Right lobe of liver (tissue), 6 donors: Measurements from ENCODE around the gene DICER1. TPM values are rescaled to one million over a fixed set of nuclear protein-coding genes. Genes with fewer than 3 reads are reported as not detected.

Source experiments
- ATAC-seq, 4 donors: fragments of 200-7000 bp; cut with Tn5 transposase; one replicate each; pipeline ENCODE4 v1.9.1; 2020; ENCODE audit warnings: mild to moderate bottlenecking in 4 of 4, moderate library complexity in 4 of 4
- DNase-seq, 3 donors: peaks; one replicate each; pipeline ENCODE4 v3.0.0-alpha.2; 2020
- H3K27ac ChIP-seq, 3 donors: fragments of 200-600 bp; one replicate each; pipeline ENCODE4 v1.8.0; 2022
- H3K27me3 ChIP-seq, 2 donors: fragments of 200-600 bp; one replicate each; pipeline ENCODE4 v1.8.0; 2022
- H3K36me3 ChIP-seq, 4 donors: fragments of 200-600 bp; sonication (generic) in 1 of 4; one replicate each; pipeline versions ENCODE4 v1.5.1 to v1.8.0; 2017 to 2022; ENCODE audit warnings: control low read depth in 1 of 4
- H3K4me1 ChIP-seq, 4 donors: fragments of 200-600 bp; sonication (generic) in 1 of 4; one replicate each; pipeline versions ENCODE4 v1.5.1 to v1.8.0; 2017 to 2022; ENCODE audit warnings: control low read depth in 1 of 4
- H3K4me3 ChIP-seq, 3 donors: fragments of 200-600 bp; one replicate each; pipeline ENCODE4 v1.8.0; 2022
- H3K9me3 ChIP-seq, 4 donors: fragments of 200-600 bp; sonication (generic) in 1 of 4; one replicate each; pipeline versions ENCODE4 v1.5.1 to v1.8.0; 2017 to 2022; ENCODE audit warnings: control low read depth in 1 of 4
- CTCF ChIP-seq, 4 donors: fragments of 200-600 bp in 3 of 4; fragments of 450-650 bp in 1 of 4; IDR thresholded peaks; one replicate each; pipeline versions ENCODE4 v1.5.1 to v1.8.0; 2016 to 2022; ENCODE audit warnings: antibody characterized with exemption in 4 of 4, mild to moderate bottlenecking in 2 of 4
- POLR2A ChIP-seq: fragments of 450-650 bp; IDR thresholded peaks from one replicate; pipeline ENCODE4 v1.6.1; 2017; ENCODE audit warnings: antibody characterized with exemption, mild to moderate bottlenecking
- WGBS: methylation state at CpG from one replicate; pipeline ENCODE4 v1.1.6; 2018; ENCODE audit warnings: low coverage, low lambda C conversion rate; ENCODE audit not compliant: insufficient coverage; ENCODE audit errors: missing lambda C conversion rate; 5-methylcytosine and 5-hydroxymethylcytosine counted together
- intact Hi-C, 2 donors: fragments of 100-400 bp; cut with DNase I; formaldehyde crosslinking; loops; one replicate each; pipeline versions ENCODE4 v1.11.2 to v1.14.1; 2022
- total RNA-seq, 6 experiments: library from RNA; depleted of rRNA in 2 of 6; stranded (reverse); fragments of >200 nt in 2 of 6; fragmentation: NEBNext Ultra II Directional in 3 of 6; extraction: Animal tissue kit (Norgen Biotek cat#: 25700) in 3 of 6; gene quantifications; one replicate each; pipeline versions ENCODE4 v1.1.0 to v1.2.4, GENCODE V29; 2016 to 2023
- donor health status: DM: no; HTN: yes; CAD: no.
- donor health status: DM: no; HTN: no; CAD: no.
- donor health status: DM: no; HTN: no; CAD: no.
- donor health status: DM: no; HTN: yes; CAD: no.
- donor health status: DM: no; HTN: yes; CAD: no.

Gene DICER1
- total RNA-seq, 6 experiments from 2014 or later, result 27.6 to 47.9 (median 30.3) TPM

GRCh38 chr14:95155045-95155444 is 2.3 kb downstream of the DICER1 start:
- Histone ChIP-seq H3K4me1 (peaks cover 0 to 31% (median 11%) of the 10 kb centered on the region in 4 donors), H3K9me3 (no peaks in the 10 kb centered on the region), H3K4me3 (no peak overlapping the region), H3K36me3 (no peaks in the 10 kb centered on the region), H3K27ac (no peak overlapping the region), H3K27me3 (no peaks in the 10 kb centered on the region)
- intact Hi-C loops, result no loop called here
- 84% methylated on average over 12 of the region's 12 CpGs for WGBS
- no peak for ATAC-seq
- TF ChIP-seq POLR2A (no peak), CTCF (IDR thresholded peaks at IDR 0.05) (no peak)
- DNase-seq, result no peak

- WGBS, result 40% methylated on average over 4 of the region's 4 CpGs
- Histone ChIP-seq H3K27me3 (no peaks in the 10 kb centered on the region), H3K27ac (no peak overlapping the region), H3K36me3 (no peaks in the 10 kb centered on the region), H3K9me3 (no peaks in the 10 kb centered on the region), H3K4me1 (peaks cover 0 to 31% (median 11%) of the 10 kb centered on the region in 4 donors), H3K4me3 (no peak overlapping the region)
- intact Hi-C loops, result no loop called here
- DNase-seq (no peak), ATAC-seq (no peak)
- TF ChIP-seq CTCF (IDR thresholded peaks at IDR 0.05), result no peak
- TF ChIP-seq POLR2A, result no peak
Measured at GRCh38 chr14:95153866-95154265, 3.5 kb downstream of the DICER1 start.

GRCh38 chr14:95151561-95151960 is 5.8 kb downstream of the DICER1 start:
- intact Hi-C loops, result no loop called here
- DNase-seq (no peak), ATAC-seq (no peak)
- H3K4me3 ChIP-seq, result no peak overlapping the region
- peaks cover 0 to 31% (median 8%) of the 10 kb centered on the region in 4 donors for H3K4me1 ChIP-seq
- H3K36me3 ChIP-seq, result no peaks in the 10 kb centered on the region
- 72% methylated on average over 8 of the region's 8 CpGs for WGBS
- TF ChIP-seq POLR2A (no peak), CTCF (IDR thresholded peaks at IDR 0.05) (no peak)
- H3K27me3 ChIP-seq, result no peaks in the 10 kb centered on the region
- no peak overlapping the region for H3K27ac ChIP-seq
- H3K9me3 ChIP-seq, result no peaks in the 10 kb centered on the region

GRCh38 chr14:95150910-95151309 is 6.4 kb downstream of the DICER1 start:
- Histone ChIP-seq H3K27ac (no peak overlapping the region), H3K9me3 (no peaks in the 10 kb centered on the region), H3K4me1 (peaks cover 0 to 33% (median 11%) of the 10 kb centered on the region in 4 donors), H3K27me3 (no peaks in the 10 kb centered on the region), H3K36me3 (no peaks in the 10 kb centered on the region), H3K4me3 (no peak overlapping the region)
- TF ChIP-seq POLR2A (no peak), CTCF (IDR thresholded peaks at IDR 0.05) (no peak)
- DNase-seq (no peak), ATAC-seq (no peak)
- 91% methylated on average over 2 of the region's 2 CpGs for WGBS
- intact Hi-C loops, result no loop called here

- H3K4me1 ChIP-seq, result peaks cover 0 to 27% (median 9%) of the 10 kb centered on the region in 4 donors
- no peaks in the 10 kb centered on the region for H3K36me3 ChIP-seq
- H3K27me3 ChIP-seq, result no peaks in the 10 kb centered on the region
- H3K4me3 ChIP-seq, result no peak overlapping the region
- H3K9me3 ChIP-seq, result peaks cover 0 to 4% (median 0%) of the 10 kb centered on the region in 4 donors
- no peak overlapping the region for H3K27ac ChIP-seq
- intact Hi-C loops, result no loop called here
- no peak for TF ChIP-seq POLR2A
- TF ChIP-seq CTCF (IDR thresholded peaks at IDR 0.05), result no peak
- WGBS, result 80% methylated on average over 3 of the region's 3 CpGs
- no peak for ATAC-seq
- no peak for DNase-seq
Measured at GRCh38 chr14:95149441-95149840, 7.9 kb downstream of the DICER1 start.
